Measurements from ENCODE around the gene EPHB6. TPM values are rescaled to one million over a fixed set of nuclear protein-coding genes. Genes with fewer than 3 reads are reported as not detected.

Gene EPHB6
- total RNA-seq, 2 experiments from 2014 or later = 50.7 to 55.8 TPM

DNA sequence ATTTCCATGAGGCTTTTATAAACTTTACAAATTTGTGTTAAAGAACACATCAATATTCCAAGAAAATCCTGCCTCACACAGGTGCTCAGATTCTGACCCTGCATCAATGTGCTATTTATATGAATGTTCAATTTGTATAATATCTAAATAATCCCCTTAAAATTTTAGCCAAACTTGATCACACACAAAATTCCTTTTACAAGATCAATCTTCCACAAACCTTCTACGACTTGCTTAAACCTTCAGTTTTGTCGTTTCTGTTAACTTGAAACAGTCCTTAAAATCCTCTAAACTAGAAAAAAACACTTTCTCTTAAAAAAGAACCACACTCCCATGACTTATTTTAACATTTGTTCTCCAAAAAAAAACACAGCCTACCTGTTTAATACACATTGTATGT is 50.9 kb downstream of the EPHB6 start:
- peaks cover 5 to 10% of the 10 kb centered on the region in 2 experiments for H3K27me3 ChIP-seq (ENCODE audit: control insufficient read depth in 1 of 2, insufficient read depth in 2 of 2, low read length in 2 of 2)
- CTCF ChIA-PET = no interaction called here
- no peaks in the 10 kb centered on the region for H3K9me3 ChIP-seq (ENCODE audit: control insufficient read depth in 1 of 2, insufficient read depth in 1 of 2, low read length in 2 of 2)
- DNase-seq (no peak), ATAC-seq (ENCODE audit: poor library complexity) (no peak)
- Mint-ChIP-seq H3K4me1 (ENCODE audit: low read depth) (no peaks in the 10 kb centered on the region), H3K4me3 (no peak overlapping the region), H3K27me3 (peaks cover 29% of the 10 kb centered on the region), H3K36me3 (ENCODE audit: low read depth) (no peaks in the 10 kb centered on the region), H3K27ac (no peak overlapping the region), H3K9me3 (no peaks in the 10 kb centered on the region)
- TF ChIP-seq, protein P1, sequence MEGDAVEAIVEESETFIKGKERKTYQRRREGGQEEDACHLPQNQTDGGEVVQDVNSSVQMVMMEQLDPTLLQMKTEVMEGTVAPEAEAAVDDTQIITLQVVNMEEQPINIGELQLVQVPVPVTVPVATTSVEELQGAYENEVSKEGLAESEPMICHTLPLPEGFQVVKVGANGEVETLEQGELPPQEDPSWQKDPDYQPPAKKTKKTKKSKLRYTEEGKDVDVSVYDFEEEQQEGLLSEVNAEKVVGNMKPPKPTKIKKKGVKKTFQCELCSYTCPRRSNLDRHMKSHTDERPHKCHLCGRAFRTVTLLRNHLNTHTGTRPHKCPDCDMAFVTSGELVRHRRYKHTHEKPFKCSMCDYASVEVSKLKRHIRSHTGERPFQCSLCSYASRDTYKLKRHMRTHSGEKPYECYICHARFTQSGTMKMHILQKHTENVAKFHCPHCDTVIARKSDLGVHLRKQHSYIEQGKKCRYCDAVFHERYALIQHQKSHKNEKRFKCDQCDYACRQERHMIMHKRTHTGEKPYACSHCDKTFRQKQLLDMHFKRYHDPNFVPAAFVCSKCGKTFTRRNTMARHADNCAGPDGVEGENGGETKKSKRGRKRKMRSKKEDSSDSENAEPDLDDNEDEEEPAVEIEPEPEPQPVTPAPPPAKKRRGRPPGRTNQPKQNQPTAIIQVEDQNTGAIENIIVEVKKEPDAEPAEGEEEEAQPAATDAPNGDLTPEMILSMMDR (IDR thresholded peaks at IDR 0.05) = no peak
- H3K27ac ChIP-seq (ENCODE audit: low read depth in 1 of 2, low read length in 2 of 2) = no peak overlapping the region
- intact Hi-C loops (cut with DNase I, micrococcal nuclease) = no loop called here
- peaks cover 2% of the 10 kb centered on the region for H3K4me1 ChIP-seq (ENCODE audit: insufficient read depth, low read length)
- H3K36me3 ChIP-seq (ENCODE audit: insufficient read depth, low read length) = no peaks in the 10 kb centered on the region
- POLR2A ChIA-PET = no interaction called here
- H3K4me3 ChIP-seq (ENCODE audit: low read length) = no peak overlapping the region

DNA sequence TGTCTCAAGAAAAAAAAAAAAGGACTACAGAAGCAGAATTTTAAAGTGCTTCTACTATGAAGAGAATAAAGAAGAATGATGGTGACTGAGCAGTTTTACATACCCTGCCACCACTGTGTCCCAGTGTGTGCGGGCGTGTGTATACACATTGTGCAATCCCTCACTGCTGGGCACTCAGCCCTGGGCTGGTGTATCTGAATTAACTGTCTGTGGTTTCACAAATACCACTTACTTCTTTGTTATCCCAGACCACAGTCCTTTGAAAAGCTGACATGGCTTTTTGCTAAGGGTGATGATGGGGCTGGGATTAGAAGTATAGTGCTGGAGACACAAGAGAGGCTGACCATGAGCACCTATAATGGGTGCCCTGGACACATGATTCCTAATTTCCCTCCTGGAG is 51.8 kb downstream of the EPHB6 start:
- Mint-ChIP-seq H3K27ac (no peak overlapping the region), H3K4me1 (ENCODE audit: low read depth) (no peaks in the 10 kb centered on the region), H3K4me3 (no peak overlapping the region), H3K36me3 (ENCODE audit: low read depth) (no peaks in the 10 kb centered on the region), H3K27me3 (peaks cover 37% of the 10 kb centered on the region), H3K9me3 (no peaks in the 10 kb centered on the region)
- H3K36me3 ChIP-seq (ENCODE audit: insufficient read depth, low read length) = no peaks in the 10 kb centered on the region
- H3K27me3 ChIP-seq (ENCODE audit: control insufficient read depth in 1 of 2, insufficient read depth in 2 of 2, low read length in 2 of 2) = peaks cover 5 to 10% of the 10 kb centered on the region in 2 experiments
- DNase-seq = no peak
- no peak for ATAC-seq (ENCODE audit: poor library complexity)
- H3K4me1 ChIP-seq (ENCODE audit: insufficient read depth, low read length) = peaks cover 2% of the 10 kb centered on the region
- TF ChIP-seq, protein P1 (IDR thresholded peaks at IDR 0.05) = no peak
- H3K4me3 ChIP-seq (ENCODE audit: low read length) = no peak overlapping the region
- intact Hi-C loops (cut with DNase I, micrococcal nuclease) = no loop called here
- H3K9me3 ChIP-seq (ENCODE audit: control insufficient read depth in 1 of 2, insufficient read depth in 1 of 2, low read length in 2 of 2) = no peaks in the 10 kb centered on the region
- CTCF ChIA-PET = no interaction called here
- no peak overlapping the region for H3K27ac ChIP-seq (ENCODE audit: low read depth in 1 of 2, low read length in 2 of 2)
- POLR2A ChIA-PET = no interaction called here

DNA sequence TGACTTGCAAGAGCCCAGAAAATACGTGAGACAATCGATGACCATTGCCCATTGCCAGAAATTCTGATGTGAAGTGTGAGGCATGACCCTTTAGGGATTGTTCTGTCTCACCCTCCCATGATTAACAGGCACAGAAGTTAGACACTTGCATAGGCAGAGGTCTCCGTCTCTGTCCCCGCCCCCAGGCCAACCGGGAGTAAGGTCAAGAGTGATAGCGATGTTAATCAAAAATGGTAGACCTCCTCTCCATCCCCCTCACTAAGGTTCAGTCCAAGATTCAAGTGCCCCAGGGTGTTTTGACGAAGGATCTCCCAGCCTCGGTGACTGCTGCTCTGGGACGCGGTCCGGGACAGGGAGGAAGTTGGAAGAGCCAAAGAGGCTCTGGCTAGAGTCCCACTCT is 53.4 kb downstream of the EPHB6 start:
- ChIA-PET CTCF (no interaction called here), POLR2A (no interaction called here)
- no peak overlapping the region for H3K27ac Mint-ChIP-seq
- Histone ChIP-seq H3K4me3 (ENCODE audit: low read length) (no peak overlapping the region), H3K4me1 (ENCODE audit: insufficient read depth, low read length) (peaks cover 2% of the 10 kb centered on the region), H3K27me3 (ENCODE audit: control insufficient read depth in 1 of 2, insufficient read depth in 2 of 2, low read length in 2 of 2) (peaks cover 5 to 13% of the 10 kb centered on the region in 2 experiments), H3K27ac (ENCODE audit: low read depth in 1 of 2, low read length in 2 of 2) (no peak overlapping the region), H3K36me3 (ENCODE audit: insufficient read depth, low read length) (no peaks in the 10 kb centered on the region), H3K9me3 (ENCODE audit: control insufficient read depth in 1 of 2, insufficient read depth in 1 of 2, low read length in 2 of 2) (no peaks in the 10 kb centered on the region)
- TF ChIP-seq, protein P1 (IDR thresholded peaks at IDR 0.05) = no peak
- H3K4me3 Mint-ChIP-seq = no peak overlapping the region
- no peaks in the 10 kb centered on the region for H3K36me3 Mint-ChIP-seq (ENCODE audit: low read depth)
- H3K27me3 Mint-ChIP-seq = peaks cover 52% of the 10 kb centered on the region
- no peak for ATAC-seq (ENCODE audit: poor library complexity)
- no peaks in the 10 kb centered on the region for H3K4me1 Mint-ChIP-seq (ENCODE audit: low read depth)
- DNase-seq = no peak
- intact Hi-C loops (cut with DNase I, micrococcal nuclease) = no loop called here
- H3K9me3 Mint-ChIP-seq = no peaks in the 10 kb centered on the region

All from CD4-positive, alpha-beta T cell (primary cell).